Measurements from ENCODE around the gene XAB2. TPM values are rescaled to one million over a fixed set of nuclear protein-coding genes. Genes with fewer than 3 reads are reported as not detected.
A peak's percentile ranks its signal among the peaks of the same experiment; 100 is the strongest.

Gene XAB2
- total RNA-seq, 3 donors from 2014 or later: 28.7 to 39.2 (median 30.7) TPM

DNA sequence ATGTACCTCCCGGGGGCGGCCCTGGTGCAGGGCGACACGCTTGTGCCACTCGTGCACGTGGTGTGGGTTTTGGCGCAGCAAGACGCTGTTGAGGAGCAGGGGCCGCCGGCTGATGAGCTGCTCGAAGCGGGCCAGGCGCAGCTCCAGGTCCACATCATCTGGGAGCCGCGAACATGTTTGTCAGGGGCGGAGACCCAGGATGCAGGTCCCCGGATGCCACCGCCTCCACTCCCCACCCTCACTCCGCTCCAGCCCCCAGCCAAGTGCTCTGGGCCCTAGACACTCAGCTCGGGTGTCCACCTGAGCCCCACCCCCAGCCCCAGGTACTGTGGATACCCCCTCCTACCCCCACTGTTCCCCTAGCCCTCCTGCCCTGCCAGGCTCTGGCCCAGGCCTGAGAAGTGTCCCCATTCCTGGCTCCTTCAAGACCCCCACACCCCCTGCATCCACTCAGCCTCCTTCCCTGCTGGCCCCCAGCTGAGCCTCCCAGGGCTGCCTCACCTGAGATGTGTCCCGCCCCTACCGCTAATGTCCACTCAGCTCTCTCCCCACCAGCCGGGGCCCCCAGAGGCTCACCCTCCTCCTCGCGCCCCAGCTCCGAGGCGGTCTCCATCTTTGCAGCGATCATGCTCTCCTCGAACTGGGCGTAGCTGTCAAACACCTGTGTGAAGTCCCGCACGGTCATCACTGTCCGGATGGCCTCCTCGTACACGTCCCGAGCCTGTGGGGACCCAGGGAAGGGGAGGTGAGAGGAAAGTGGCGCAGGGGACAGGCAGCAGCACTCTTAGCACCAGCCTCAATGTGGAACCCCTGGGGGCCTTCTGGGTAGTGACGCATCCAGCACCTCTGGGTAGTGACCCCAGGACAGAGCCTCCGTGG lies 5.4 kb downstream of the XAB2 start:
- Histone ChIP-seq H3K4me3 (no peak overlapping the region), H3K4me1 (ENCODE audit: low read depth) (peaks cover 28% of the 10 kb centered on the region), H3K9me3 (no peaks in the 10 kb centered on the region), H3K36me3 (ENCODE audit: low read depth) (peaks cover 4% of the 10 kb centered on the region)
- intact Hi-C loops (cut with DNase I, micrococcal nuclease): no loop called here
- DNase-seq (peak in 1 of 3 donors; percentile 47), ATAC-seq (no peak)
- TF ChIP-seq CTCF (IDR thresholded peaks at IDR 0.05): no peak

- intact Hi-C loops (cut with DNase I, micrococcal nuclease): no loop called here
- ATAC-seq (no peak), DNase-seq (no peak)
- TF ChIP-seq CTCF (IDR thresholded peaks at IDR 0.05): no peak
- H3K9me3 ChIP-seq: no peaks in the 10 kb centered on the region
- peaks cover 30% of the 10 kb centered on the region for H3K4me1 ChIP-seq (ENCODE audit: low read depth)
- H3K4me3 ChIP-seq: no peak overlapping the region
- peaks cover 4% of the 10 kb centered on the region for H3K36me3 ChIP-seq (ENCODE audit: low read depth)
Measured at GRCh38 chr19:7622933-7623685, 6.2 kb downstream of the XAB2 start.

GRCh38 chr19:7620442-7621412 lies 8.6 kb downstream of the XAB2 start:
- ATAC-seq (no peak), DNase-seq (peak in 1 of 3 donors; percentile 56)
- H3K4me3 ChIP-seq: no peak overlapping the region
- peaks cover 4% of the 10 kb centered on the region for H3K36me3 ChIP-seq (ENCODE audit: low read depth)
- peaks cover 26% of the 10 kb centered on the region for H3K4me1 ChIP-seq (ENCODE audit: low read depth)
- H3K9me3 ChIP-seq: no peaks in the 10 kb centered on the region
- intact Hi-C loops (cut with DNase I, micrococcal nuclease): no loop called here
- no peak for TF ChIP-seq CTCF (IDR thresholded peaks at IDR 0.05)

GRCh38 chr19:7619671-7620441 lies 9.5 kb downstream of the XAB2 start:
- ATAC-seq: peak; percentile 3
- peaks cover 4% of the 10 kb centered on the region for H3K36me3 ChIP-seq (ENCODE audit: low read depth)
- DNase-seq: peak in 1 of 3 donors; percentile 65
- no peak for TF ChIP-seq CTCF (IDR thresholded peaks at IDR 0.05)
- H3K9me3 ChIP-seq: no peaks in the 10 kb centered on the region
- intact Hi-C loops (cut with DNase I, micrococcal nuclease): no loop called here
- H3K4me3 ChIP-seq: no peak overlapping the region
- H3K4me1 ChIP-seq (ENCODE audit: low read depth): peaks cover 26% of the 10 kb centered on the region
